RWPE2 (cell line): ENCODE measurements around the gene PLB1.

ENCODE experiments used
- ATAC-seq: fragments of 200-7000 bp; cut with Tn5 transposase; 3 replicates; pipeline ENCODE4 v1.9.1; 2021; ENCODE audit warnings: low read depth
- DNase-seq: peaks from one replicate; pipeline ENCODE4 v3.0.0-alpha.2; 2020; ENCODE audit warnings: low spot score
- H3K27ac ChIP-seq: fragments of 450-650 bp; 2 replicates; pipeline ENCODE4 v1.5.1; 2017; ENCODE audit warnings: mild to moderate bottlenecking; ENCODE audit not compliant: poor library complexity, severe bottlenecking
- H3K27me3 ChIP-seq: fragments of 250-450 bp; sonication (Bioruptor Pico); 2 replicates; pipeline ENCODE4 v1.5.1; 2021; ENCODE audit warnings: mild to moderate bottlenecking, moderate library complexity; ENCODE audit not compliant: insufficient read depth, poor library complexity, severe bottlenecking
- H3K36me3 ChIP-seq: fragments of 250-450 bp; sonication (Bioruptor Pico); 2 replicates; pipeline ENCODE4 v1.5.1; 2020; ENCODE audit warnings: low read depth, mild to moderate bottlenecking, moderate library complexity
- H3K4me1 ChIP-seq: fragments of 250-450 bp; sonication (Bioruptor Pico); 2 replicates; pipeline ENCODE4 v1.5.1; 2021; ENCODE audit warnings: mild to moderate bottlenecking, moderate library complexity; ENCODE audit not compliant: insufficient read depth, poor library complexity, severe bottlenecking
- H3K4me3 ChIP-seq: fragments of 250-450 bp; sonication (Bioruptor Pico); 2 replicates; pipeline ENCODE4 v1.5.1; 2021; ENCODE audit warnings: mild to moderate bottlenecking, moderate library complexity; ENCODE audit not compliant: severe bottlenecking
- H3K9me3 ChIP-seq: fragments of 250-450 bp; sonication (Bioruptor Pico); 2 replicates; pipeline ENCODE4 v1.5.1; 2021; ENCODE audit warnings: mild to moderate bottlenecking, moderate library complexity; ENCODE audit not compliant: severe bottlenecking
- TF ChIP-seq, protein P1 (sequence below): fragments of 450-650 bp; IDR thresholded peaks from one replicate; pipeline ENCODE4 v1.5.1; 2017; ENCODE audit warnings: mild to moderate bottlenecking, moderate library complexity; ENCODE audit not compliant: poor library complexity, severe bottlenecking

The PLB1 gene

DNA sequence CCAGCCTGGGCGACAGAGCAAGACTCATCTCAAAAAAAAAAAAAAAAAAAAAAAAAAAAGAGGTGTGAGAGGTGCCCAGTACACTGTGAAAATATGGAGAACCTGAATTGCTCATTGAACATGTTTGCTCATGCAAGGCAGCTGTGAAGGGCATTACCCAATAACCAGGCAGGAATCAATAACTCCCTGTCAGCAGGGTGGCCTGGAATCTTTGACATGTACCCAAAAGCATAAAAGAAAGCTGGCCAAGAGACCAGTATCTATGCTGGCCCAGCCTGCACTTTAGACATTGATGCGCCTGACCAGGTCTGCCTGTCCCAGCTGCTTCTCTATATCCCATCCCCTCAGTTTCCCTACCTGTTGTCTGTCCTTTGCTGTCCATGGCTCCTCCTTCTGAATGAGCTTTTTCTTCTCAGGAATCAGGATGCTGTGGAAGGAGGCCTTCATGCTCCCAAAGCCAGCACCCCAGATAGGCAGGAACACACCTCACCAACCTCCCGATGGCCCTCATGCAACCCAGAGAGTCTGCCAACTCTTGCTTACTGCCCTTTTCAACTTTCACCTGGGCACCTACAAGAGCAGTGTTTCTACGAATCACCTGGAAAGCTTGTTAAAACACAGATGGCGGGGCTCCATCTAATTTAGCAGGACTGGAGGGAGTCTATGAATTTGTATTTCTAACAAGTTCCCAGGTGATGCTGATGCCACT is 172.4 kb downstream of the PLB1 start:
- DNase-seq: no peak
- Histone ChIP-seq H3K9me3 (no peaks in the 10 kb centered on the region), H3K27ac (no peak overlapping the region), H3K4me1 (peaks cover 5% of the 10 kb centered on the region), H3K4me3 (no peak overlapping the region), H3K36me3 (no peaks in the 10 kb centered on the region), H3K27me3 (no peaks in the 10 kb centered on the region)
- TF ChIP-seq, protein P1, sequence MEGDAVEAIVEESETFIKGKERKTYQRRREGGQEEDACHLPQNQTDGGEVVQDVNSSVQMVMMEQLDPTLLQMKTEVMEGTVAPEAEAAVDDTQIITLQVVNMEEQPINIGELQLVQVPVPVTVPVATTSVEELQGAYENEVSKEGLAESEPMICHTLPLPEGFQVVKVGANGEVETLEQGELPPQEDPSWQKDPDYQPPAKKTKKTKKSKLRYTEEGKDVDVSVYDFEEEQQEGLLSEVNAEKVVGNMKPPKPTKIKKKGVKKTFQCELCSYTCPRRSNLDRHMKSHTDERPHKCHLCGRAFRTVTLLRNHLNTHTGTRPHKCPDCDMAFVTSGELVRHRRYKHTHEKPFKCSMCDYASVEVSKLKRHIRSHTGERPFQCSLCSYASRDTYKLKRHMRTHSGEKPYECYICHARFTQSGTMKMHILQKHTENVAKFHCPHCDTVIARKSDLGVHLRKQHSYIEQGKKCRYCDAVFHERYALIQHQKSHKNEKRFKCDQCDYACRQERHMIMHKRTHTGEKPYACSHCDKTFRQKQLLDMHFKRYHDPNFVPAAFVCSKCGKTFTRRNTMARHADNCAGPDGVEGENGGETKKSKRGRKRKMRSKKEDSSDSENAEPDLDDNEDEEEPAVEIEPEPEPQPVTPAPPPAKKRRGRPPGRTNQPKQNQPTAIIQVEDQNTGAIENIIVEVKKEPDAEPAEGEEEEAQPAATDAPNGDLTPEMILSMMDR: no peak
- ATAC-seq: no peak

DNA sequence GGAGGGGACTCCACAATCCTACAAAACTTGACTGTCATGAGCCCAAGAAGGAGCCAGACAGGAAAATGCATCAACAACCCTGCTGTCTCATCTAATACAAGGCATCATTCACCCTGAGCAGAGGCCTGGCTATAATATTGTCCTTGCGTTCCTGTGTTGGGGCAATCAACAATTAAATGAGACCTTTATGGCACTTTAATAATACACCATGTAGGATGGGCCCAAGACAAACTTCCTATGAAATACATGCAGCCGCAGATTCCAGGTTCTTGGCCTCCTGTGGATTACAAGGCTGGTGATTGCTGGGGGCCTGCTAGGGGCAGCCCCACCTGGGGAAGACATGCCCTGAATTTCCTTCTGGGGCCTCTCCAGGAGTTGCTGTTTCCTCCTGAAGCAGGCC is 173.0 kb downstream of the PLB1 start:
- Histone ChIP-seq H3K9me3 (no peaks in the 10 kb centered on the region), H3K27me3 (no peaks in the 10 kb centered on the region), H3K4me3 (no peak overlapping the region), H3K27ac (no peak overlapping the region), H3K36me3 (no peaks in the 10 kb centered on the region), H3K4me1 (no peaks in the 10 kb centered on the region)
- no peak for DNase-seq
- TF ChIP-seq, protein P1: no peak
- ATAC-seq: no peak

DNA sequence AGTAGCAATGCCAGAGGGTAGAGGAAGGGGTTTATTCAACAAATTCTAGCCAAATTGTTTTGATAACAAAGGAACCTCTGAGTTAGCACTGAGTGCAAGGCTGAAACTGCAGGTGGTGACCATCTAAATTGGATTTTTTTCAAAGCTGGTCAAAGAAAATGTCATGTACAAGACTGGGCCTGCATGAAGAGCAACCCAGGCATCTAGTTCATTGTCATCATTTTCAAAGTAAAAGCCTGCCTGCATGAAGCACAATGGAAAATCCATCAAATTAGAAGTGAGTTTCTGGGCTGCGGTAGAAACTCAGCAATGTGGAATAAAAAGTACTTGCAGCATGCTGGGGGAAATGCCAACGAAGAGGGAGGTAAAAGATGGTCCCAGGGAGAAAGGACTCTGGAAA is 175.0 kb downstream of the PLB1 start:
- ATAC-seq (no peak), DNase-seq (no peak)

DNA sequence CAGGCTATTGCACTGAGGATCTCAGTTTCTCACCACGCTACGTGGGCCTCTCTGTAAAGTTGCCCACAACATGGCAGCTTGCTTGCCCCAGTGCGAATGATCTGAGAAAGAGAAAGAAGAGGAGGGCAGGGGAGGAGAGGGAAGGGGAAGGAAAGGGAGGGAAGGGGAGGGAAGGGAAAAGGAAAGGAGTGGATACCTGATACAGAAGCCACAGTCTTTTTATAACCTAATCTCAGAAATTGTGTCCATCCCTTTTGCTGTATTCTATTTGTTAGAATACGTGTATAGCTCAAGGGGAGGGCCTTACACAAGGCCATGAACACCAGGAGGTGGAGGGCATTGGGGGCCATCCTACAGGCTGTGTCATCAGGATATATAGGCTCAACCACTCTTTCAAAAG is 177.5 kb downstream of the PLB1 start:
- Histone ChIP-seq H3K4me3 (no peak overlapping the region), H3K9me3 (no peaks in the 10 kb centered on the region), H3K27ac (no peak overlapping the region), H3K36me3 (no peaks in the 10 kb centered on the region), H3K27me3 (no peaks in the 10 kb centered on the region), H3K4me1 (no peaks in the 10 kb centered on the region)
- TF ChIP-seq, protein P1: no peak
- ATAC-seq (no peak), DNase-seq (no peak)

More for the DNA sequence above, 175.0 kb downstream of the PLB1 start:
- no peak overlapping the region for H3K4me3 ChIP-seq
- H3K27ac ChIP-seq: no peak overlapping the region
- no peaks in the 10 kb centered on the region for H3K27me3 ChIP-seq
- TF ChIP-seq, protein P1: no peak
- H3K4me1 ChIP-seq: no peaks in the 10 kb centered on the region
- H3K36me3 ChIP-seq: no peaks in the 10 kb centered on the region
- H3K9me3 ChIP-seq: no peaks in the 10 kb centered on the region

DNA sequence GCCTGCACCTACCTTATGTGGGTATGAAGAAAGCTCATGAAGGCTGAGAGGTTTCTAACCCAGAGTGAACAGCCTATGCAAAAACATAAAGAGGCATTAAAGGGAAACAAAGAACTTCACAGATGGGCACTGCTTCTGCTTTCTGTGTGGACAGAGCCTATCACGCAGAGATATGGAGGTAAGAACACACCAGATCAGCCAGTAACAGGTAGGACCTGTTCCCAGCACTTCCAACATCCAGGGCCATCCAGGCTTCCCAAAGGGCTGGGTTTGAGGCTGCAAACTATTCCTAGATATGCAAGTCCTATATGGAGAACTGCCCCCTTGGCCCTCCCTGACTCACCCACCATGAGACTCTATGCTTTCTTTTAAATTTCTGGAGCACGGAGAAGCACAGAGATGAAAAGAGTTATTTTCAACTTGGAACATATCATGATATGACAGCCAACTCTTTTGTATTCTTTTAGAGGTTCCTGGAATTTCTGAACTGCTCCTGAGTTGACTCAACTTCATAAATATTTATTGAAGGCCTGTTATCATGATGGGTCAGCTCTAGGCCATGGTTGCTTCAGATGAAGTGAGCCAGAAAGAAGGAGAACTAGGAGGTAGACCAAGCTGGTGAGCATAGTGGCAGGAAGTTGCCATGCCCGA is 178.3 kb downstream of the PLB1 start:
- Histone ChIP-seq H3K36me3 (no peaks in the 10 kb centered on the region), H3K27ac (no peak overlapping the region), H3K4me3 (no peak overlapping the region), H3K9me3 (no peaks in the 10 kb centered on the region), H3K27me3 (no peaks in the 10 kb centered on the region), H3K4me1 (no peaks in the 10 kb centered on the region)
- ATAC-seq (no peak), DNase-seq (no peak)
- TF ChIP-seq, protein P1: no peak
